A375 (cell line): ENCODE data around the gene BAZ1B. TPM values are rescaled to one million over a fixed set of nuclear protein-coding genes. Genes with fewer than 3 reads are reported as not detected.

Source experiments
- small RNA-seq: library from RNA; depleted of rRNA; stranded (forward); fragments of <200 nt; gene quantifications from one replicate; pipeline ENCODE3, GENCODE V24; 2014
- total RNA-seq: library from RNA; depleted of rRNA; stranded (reverse); fragments of >200 nt; shearing (Covaris generic); gene quantifications from 2 replicates; pipeline ENCODE4 v1.2.3, GENCODE V29; 2014; rRNA removed

BAZ1B gene
- 62.2 and 68.6 TPM in 2 replicates for total RNA-seq

GRCh38 chr7:73522105-73522872 is at the start of gene BAZ1B:
Gene BAZ1B, minus strand, starts transcription at chr7:73522293. Its CDS starts 360 bp downstream, at chr7:73521933.

GRCh38 chr7:73557397-73558257 is 35.5 kb upstream of the BAZ1B start, which contains the start of gene BCL7B:
Gene BCL7B, minus strand, starts transcription at chr7:73557690. Its CDS starts 112 bp downstream, at chr7:73557578.

Small RNA genes within 50 kb of the gene (small RNA-seq; reads per million reads assigned to genes)
- gene RF00019 (not detected), gene RNU6-1198P (not detected)

Other genes with a start within 250 kb of the BAZ1B start
- gene NSUN5, start 213.5 kb downstream of the BAZ1B start, total RNA-seq, result 57.7 TPM in 2 replicates
- not detected in 2 replicates for gene TRIM50, start 194.2 kb downstream of the BAZ1B start, total RNA-seq
- not detected in 2 replicates for gene FKBP6, start 194.1 kb downstream of the BAZ1B start, total RNA-seq
- 3.1 and 3.8 TPM in 2 replicates for gene FZD9, start 88.5 kb downstream of the BAZ1B start, total RNA-seq
- 47.9 and 56.0 TPM in 2 replicates for gene BCL7B, start 35.4 kb upstream of the BAZ1B start, total RNA-seq
- gene TBL2, start 56.3 kb upstream of the BAZ1B start, total RNA-seq, result 66.4 and 78.5 TPM in 2 replicates
- gene MLXIPL, start 102.2 kb upstream of the BAZ1B start, total RNA-seq, result 0.05 and 0.26 TPM in 2 replicates
- 3.2 and 7.2 TPM in 2 replicates for gene VPS37D, start 145.5 kb upstream of the BAZ1B start, total RNA-seq
- 3.1 and 3.6 TPM in 2 replicates for gene DNAJC30, start 161.2 kb upstream of the BAZ1B start, total RNA-seq
- gene BUD23, start 161.3 kb upstream of the BAZ1B start, total RNA-seq, result 105 and 106 TPM in 2 replicates
- 66.5 and 72.9 TPM in 2 replicates for gene STX1A, start 197.4 kb upstream of the BAZ1B start, total RNA-seq
- 35.9 and 42.6 TPM in 2 replicates for gene ABHD11, start 216.5 kb upstream of the BAZ1B start, total RNA-seq
- not detected in 2 replicates for gene CLDN3, start 248.0 kb upstream of the BAZ1B start, total RNA-seq